Hematopoietic multipotent progenitor cell treated with erythropoietin and hydrocortisone succinate and interleukin-3 and kit ligand, for 4 days (in vitro differentiated cells): ENCODE results near the gene ORAI3.

Experiments used
- DNase-seq: peaks from one replicate; pipeline ENCODE4 v3.0.0-alpha.2; 2015

The ORAI3 gene

DNA sequence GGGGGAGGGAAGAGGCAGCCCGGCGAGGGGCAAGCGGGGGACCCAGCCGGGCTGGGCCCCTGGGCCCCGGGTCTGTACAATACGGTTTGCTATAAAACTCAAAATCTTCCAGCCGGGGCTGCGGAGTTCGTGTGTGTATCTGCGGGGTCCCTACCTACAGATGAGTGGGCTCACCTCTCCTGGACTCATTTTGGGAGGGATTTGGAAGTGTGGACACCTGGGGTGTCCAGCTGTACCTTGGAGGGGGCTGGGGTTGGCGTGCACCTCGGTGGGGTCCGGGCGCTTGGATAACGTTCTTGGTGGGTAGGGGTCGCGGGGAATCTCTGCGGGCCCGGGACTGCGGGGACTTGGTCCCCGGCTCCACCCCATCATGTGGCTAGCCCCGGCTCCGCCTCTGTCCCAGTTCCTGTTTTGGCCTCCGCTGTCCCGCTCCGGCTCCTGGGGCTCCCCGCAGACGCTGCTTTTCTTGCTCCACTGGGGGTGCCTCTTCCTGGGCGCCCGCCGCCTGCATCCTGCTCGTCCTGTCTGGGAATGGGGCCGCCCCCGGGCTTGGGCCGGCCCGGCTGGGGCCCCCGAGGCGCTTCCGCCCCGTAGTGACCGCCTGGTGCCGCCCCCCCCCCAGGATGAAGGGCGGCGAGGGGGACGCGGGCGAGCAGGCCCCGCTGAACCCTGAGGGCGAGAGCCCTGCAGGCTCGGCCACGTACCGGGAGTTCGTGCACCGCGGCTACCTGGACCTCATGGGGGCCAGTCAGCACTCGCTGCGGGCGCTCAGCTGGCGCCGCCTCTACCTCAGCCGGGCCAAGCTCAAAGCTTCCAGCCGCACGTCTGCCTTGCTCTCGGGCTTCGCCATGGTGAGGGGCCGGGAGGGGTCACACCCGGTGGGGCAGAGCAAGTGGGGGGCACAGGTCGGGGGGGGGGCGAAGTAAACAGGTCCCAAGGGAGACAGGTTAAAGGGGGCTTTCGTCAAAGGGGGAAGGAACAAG, at the start of gene ORAI3:
Gene ORAI3, plus strand, starts transcription at position 402 of the 983 bp plus-strand sequence. Its CDS starts 222 bp downstream, at position 624.
- peak; percentile 92 for DNase-seq

DNA sequence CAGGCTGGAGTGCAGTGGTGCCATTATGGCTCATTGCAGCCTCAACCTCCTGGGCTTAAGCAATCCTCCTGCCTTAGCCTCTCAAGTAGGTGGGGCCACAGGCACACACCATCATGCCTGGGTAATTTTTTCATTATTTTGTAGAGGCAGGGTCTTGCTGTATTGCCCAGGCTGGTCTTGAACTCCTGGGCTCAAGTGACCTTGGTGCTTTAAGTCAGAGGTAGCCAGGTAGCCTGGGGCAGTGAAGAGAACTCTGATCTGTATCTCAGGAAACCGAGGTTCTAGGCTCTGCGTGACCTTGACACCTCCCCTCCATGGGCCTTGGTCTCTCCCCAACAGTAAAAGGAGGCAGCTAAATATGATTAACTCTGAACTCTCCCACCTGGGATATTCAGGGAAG, 49.1 kb upstream of the ORAI3 start:
- no peak for DNase-seq

DNA sequence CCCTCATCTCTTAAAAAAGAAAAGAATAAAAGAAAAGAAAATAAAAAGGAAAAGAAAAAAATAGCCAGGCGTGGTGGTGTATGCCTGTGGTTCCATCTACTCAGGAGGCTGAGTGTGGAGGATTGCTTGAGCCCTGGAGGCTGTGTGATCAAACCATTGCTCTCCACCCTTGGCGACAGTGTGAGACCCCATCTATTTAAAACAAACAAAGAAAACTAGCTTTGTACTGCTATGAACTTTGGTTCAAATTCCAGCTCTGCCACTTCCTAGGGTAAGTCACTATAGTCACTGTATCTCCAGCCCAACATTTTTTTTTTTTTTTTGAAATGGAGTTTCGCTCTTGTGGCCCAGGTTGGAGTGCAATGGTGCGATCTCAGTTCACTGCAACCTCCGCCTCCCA, 48.3 kb upstream of the ORAI3 start:
- DNase-seq: no peak

DNA sequence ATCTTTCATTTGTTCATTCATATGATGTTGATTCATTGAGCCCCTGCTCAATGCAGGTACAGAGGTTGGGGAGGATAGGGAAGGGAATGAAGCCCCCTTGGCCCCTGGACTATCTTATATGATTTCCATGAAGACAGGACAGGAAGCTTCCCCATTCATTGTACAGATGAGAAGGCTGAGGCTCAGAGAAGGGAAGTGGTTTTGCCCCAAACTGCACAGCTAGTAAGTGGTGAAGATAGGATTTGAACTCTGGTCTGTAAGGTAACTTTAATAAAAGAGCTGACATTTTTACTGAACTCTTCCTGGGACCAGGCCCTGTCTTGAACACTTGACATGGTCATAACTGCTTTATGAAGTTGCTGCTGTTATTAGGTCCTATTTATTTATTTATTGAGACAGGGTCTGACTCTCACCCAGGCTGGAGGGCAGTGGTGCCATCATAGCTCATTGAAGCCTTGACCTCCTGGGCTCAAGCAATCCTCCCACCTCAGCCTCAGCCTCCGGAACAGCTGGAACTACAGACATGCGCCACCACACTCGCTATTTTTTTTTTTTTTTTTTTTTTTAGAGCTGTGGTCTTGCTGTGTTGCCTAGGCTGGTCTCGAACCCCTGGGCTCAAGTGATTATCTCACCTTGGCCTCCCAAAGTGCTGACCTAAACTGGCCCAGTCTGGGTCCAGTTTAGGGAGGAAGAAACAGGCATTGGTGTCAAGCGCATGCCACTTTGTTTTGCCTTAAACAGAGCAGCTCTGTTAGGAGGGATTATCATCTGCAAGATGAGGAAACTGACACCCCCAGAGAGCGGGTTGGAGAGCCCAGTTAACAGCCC, 47.5 kb upstream of the ORAI3 start:
- peak; percentile 55 for DNase-seq

DNA sequence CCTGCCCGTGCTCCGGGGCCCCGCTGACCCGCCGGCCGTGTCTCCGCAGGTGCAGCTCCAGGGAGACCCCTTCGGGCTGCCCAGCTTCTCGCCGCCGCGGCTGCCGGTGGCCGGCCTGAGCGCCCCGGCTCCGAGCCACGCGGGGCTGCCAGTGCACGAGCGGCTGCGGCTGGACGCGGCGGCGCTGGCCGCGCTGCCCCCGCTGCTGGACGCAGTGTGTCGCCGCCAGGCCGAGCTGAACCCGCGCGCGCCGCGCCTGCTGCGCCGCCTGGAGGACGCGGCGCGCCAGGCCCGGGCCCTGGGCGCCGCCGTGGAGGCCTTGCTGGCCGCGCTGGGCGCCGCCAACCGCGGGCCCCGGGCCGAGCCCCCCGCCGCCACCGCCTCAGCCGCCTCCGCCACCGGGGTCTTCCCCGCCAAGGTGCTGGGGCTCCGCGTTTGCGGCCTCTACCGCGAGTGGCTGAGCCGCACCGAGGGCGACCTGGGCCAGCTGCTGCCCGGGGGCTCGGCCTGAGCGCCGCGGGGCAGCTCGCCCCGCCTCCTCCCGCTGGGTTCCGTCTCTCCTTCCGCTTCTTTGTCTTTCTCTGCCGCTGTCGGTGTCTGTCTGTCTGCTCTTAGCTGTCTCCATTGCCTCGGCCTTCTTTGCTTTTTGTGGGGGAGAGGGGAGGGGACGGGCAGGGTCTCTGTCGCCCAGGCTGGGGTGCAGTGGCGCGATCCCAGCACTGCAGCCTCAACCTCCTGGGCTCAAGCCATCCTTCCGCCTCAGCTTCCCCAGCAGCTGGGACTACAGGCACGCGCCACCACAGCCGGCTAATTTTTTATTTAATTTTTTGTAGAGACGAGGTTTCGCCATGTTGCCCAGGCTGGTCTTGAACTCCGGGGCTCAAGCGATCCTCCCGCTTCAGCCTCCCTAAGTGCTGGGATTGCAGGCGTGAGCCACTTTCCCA, 46.6 kb upstream of the ORAI3 start:
- peak; percentile 86 for DNase-seq

GRCh38 chr16:30903002-30903401, 45.9 kb upstream of the ORAI3 start:
- DNase-seq: peak; percentile 67

- peak; percentile 94 for DNase-seq
Measured at GRCh38 chr16:30903596-30903995, 45.3 kb upstream of the ORAI3 start.

GRCh38 chr16:30904114-30904780, 44.6 kb upstream of the ORAI3 start:
- peak; percentile 73 for DNase-seq

DNA sequence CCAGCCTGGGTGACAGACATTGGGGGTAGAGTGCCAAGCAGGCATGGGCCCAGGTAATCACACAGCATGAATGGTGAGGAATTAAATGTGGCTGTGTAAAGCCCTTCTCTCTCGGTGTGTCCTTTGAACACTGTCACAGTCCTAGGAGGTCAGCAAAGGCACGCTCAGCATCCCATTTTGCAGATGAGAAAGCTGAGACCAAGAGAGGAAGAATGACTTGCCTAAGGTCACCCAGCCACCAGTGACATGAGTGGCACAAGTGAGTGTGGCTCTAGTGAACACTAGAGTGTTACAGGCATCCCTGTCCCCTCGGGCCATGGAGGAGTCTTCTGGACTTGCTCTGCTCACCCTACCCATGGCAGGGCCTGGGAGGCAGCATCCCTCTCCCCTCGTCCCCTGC, 41.8 kb upstream of the ORAI3 start:
- no peak for DNase-seq

DNA sequence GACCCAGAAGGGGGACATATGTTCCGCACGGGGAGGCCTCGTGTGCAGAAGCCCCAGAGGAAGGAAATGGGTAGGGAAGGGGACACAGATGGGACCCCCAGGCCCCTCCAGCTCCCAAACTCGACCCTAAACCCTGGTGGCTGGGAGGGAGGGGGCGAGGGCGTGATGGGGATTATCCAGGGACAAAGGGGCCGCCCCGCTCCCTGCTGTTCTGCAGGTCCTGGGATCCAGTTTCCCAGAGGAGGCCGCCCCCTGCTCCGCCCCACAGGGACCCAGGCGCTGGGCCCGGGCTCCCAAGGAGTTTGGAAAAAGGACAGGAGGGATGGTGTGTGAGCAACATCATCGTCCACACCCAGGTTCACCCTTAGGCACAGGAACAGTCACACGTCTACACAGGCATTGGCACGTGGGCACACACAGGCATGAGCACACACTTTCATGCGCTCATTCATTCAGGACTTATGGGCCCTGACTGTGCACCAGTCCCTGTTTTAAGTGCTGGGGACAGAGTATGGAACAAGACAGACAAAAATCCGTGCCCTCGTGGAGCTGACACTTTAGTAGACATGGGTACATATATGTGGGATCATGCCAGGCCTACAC, 38.3 kb upstream of the ORAI3 start:
- DNase-seq: no peak

- no peak for DNase-seq
Measured at GRCh38 chr16:30912794-30913412, 36.0 kb upstream of the ORAI3 start.

DNA sequence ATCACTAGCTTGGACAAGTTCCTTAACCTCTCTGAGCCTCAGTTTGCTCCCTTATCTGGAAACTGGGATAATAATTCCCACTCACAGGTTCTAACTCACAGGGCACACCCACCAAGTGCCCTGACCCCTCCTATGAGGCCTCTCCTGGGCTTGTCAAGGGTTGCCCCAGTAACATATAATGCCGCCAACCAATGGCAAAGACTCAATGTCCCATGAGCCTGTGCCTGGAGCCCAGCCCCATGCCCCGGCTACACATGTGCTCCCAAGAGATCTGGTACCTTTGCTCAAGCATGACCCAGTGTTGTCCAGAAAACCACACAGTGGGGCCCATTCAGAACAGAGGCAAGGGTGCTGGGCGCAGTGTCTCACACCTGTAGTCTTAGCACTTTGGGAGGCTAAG, 34.0 kb upstream of the ORAI3 start:
- no peak for DNase-seq

- no peak for DNase-seq
Measured at GRCh38 chr16:30918614-30919013, 30.3 kb upstream of the ORAI3 start.

- peak; percentile 68 for DNase-seq
Measured at GRCh38 chr16:30920891-30921290, 28.0 kb upstream of the ORAI3 start.

DNA sequence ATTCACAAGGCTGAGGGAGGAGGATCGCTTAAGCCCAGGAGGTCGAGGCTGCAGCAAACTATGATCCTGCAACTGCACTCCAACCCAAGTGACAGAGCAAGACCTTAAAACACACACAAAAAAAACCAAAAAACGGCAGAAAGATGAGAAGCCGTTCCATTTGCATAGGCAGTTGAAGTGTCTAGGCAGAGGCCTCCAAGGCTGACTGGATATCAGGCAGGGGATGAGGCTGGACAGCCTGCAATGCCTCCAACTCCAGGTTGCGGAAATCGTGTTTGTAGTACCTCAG, 27.5 kb upstream of the ORAI3 start:
- no peak for DNase-seq

- peak; percentile 96 for DNase-seq
Measured at GRCh38 chr16:30921748-30922419, 27.0 kb upstream of the ORAI3 start.

DNA sequence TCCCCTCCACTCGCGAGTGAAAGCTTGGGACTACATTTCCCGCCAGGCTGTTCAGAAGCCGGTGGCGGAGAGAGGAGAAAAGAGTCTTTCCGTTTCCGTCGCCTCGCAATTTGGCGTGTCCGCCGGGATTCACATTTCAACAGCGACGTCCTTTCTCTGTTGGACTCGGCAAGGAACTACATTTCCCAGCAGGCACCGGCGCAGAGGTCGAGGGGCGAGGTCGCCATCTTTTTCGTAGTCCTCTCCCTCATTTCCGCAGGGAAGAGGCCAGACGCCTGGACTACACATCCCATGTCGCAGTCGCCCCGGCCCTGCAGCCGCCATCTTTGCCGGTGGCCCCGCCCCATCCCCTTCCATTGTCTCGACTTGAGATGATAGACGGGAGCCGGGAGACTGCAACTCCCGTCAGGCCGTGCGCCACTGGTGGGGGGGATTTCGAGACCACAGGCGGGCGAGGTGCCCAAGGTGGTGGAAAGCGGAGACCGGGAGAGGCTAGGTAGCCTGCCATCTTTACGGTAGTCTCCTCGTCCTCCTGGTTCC, 26.4 kb upstream of the ORAI3 start:
- peak; percentile 100 for DNase-seq

- peak; percentile 100 for DNase-seq
Measured at GRCh38 chr16:30922960-30923535, 25.8 kb upstream of the ORAI3 start.

- DNase-seq: no peak
Measured at GRCh38 chr16:30923554-30924075, 25.3 kb upstream of the ORAI3 start, which contains the start of gene FBXL19. FBXL19 (plus strand) TSS chr16:30923572; CDS start chr16:30925755, 2,183 bp downstream.
